ENCODE results near the gene FARS2.

Gene FARS2

GRCh38 chr6:5595184-5595583, 333.9 kb downstream of the FARS2 start:
- no peak for DNase-seq

- DNase-seq, result no peak
Measured at GRCh38 chr6:5597413-5597812, 336.1 kb downstream of the FARS2 start.

GRCh38 chr6:5598123-5598522, 336.8 kb downstream of the FARS2 start:
- DNase-seq, result no peak

GRCh38 chr6:5599127-5599526, 337.8 kb downstream of the FARS2 start:
- DNase-seq, result no peak

GRCh38 chr6:5605937-5606336, 344.6 kb downstream of the FARS2 start:
- DNase-seq, result no peak

GRCh38 chr6:5606546-5606945, 345.2 kb downstream of the FARS2 start:
- DNase-seq, result peak; percentile 69

GRCh38 chr6:5610640-5611039, 349.3 kb downstream of the FARS2 start:
- no peak for DNase-seq

- no peak for DNase-seq
Measured at GRCh38 chr6:5617179-5617578, 355.9 kb downstream of the FARS2 start.

GRCh38 chr6:5619249-5619648, 357.9 kb downstream of the FARS2 start:
- no peak for DNase-seq

GRCh38 chr6:5622276-5623005, 361.1 kb downstream of the FARS2 start:
- no peak for DNase-seq

GRCh38 chr6:5623769-5624168, 362.5 kb downstream of the FARS2 start:
- no peak for DNase-seq

GRCh38 chr6:5624256-5624655, 362.9 kb downstream of the FARS2 start:
- no peak for DNase-seq

GRCh38 chr6:5626727-5627426, 365.6 kb downstream of the FARS2 start:
- no peak for DNase-seq

- no peak for DNase-seq
Measured at GRCh38 chr6:5630636-5631035, 369.3 kb downstream of the FARS2 start.

GRCh38 chr6:5632348-5632935, 371.1 kb downstream of the FARS2 start:
- no peak for DNase-seq

GRCh38 chr6:5634525-5634924, 373.2 kb downstream of the FARS2 start:
- no peak for DNase-seq

- DNase-seq, result peak; percentile 18
Measured at GRCh38 chr6:5636210-5637030, 375.1 kb downstream of the FARS2 start.

GRCh38 chr6:5637714-5638113, 376.4 kb downstream of the FARS2 start:
- DNase-seq, result no peak

GRCh38 chr6:5638666-5639065, 377.4 kb downstream of the FARS2 start:
- no peak for DNase-seq

- no peak for DNase-seq
Measured at GRCh38 chr6:5639193-5639592, 377.9 kb downstream of the FARS2 start.

GRCh38 chr6:5640614-5641013, 379.3 kb downstream of the FARS2 start:
- DNase-seq, result no peak

- DNase-seq, result no peak
Measured at GRCh38 chr6:5644523-5645185, 383.3 kb downstream of the FARS2 start.

Data from NCI-H2029 (cell line).